ENCODE measurements around the gene P2RX4.

- TF ChIP-seq CTCF (IDR thresholded peaks at IDR 0.05) (no peak), POLR2A (IDR thresholded peaks at IDR 0.05) (no peak)
These were observed 53.4 kb downstream of the P2RX4 start for GRCh38 chr12:121263206-121263935.

Measured in heart left ventricle (tissue), 13 donors.